Smooth muscle cell (in vitro differentiated cells): ENCODE measurements around the gene ITGAE. TPM values are rescaled to one million over a fixed set of nuclear protein-coding genes. Genes with fewer than 3 reads are reported as not detected.

Experiments
- DNase-seq: peaks from one replicate; lab custom pipeline; 2025; ENCODE audit not compliant: unreplicated experiment; lab: John Stamatoyannopoulos, UW
- H2AFZ ChIP-seq: fragments of 200-600 bp; sonication (generic); 2 replicates; pipeline ENCODE4 v1.6.0; 2016; ENCODE audit warnings: antibody characterized with exemption, low read depth, mild to moderate bottlenecking
- H3F3A ChIP-seq: fragments of 200-600 bp; sonication (generic); 2 replicates; pipeline ENCODE4 v1.6.0; 2017; ENCODE audit warnings: antibody characterized with exemption, low read depth
- H3K27ac ChIP-seq: fragments of 200-600 bp; sonication (generic); 2 replicates; pipeline ENCODE4 v1.5.1; 2016; ENCODE audit warnings: low read depth, mild to moderate bottlenecking
- H3K27me3 ChIP-seq: fragments of 200-600 bp; sonication (generic); 2 replicates; pipeline ENCODE4 v1.6.1; 2016; ENCODE audit warnings: low read depth, mild to moderate bottlenecking
- H3K36me3 ChIP-seq: fragments of 200-600 bp; sonication (generic); 2 replicates; pipeline ENCODE4 v1.5.1; 2016; ENCODE audit warnings: low read depth
- H3K4me1 ChIP-seq: fragments of 200-600 bp; sonication (generic); 2 replicates; pipeline ENCODE4 v1.5.1; 2016; ENCODE audit warnings: low read depth
- H3K4me2 ChIP-seq: fragments of 200-600 bp; sonication (generic); 2 replicates; pipeline ENCODE4 v1.6.0; 2016; ENCODE audit warnings: mild to moderate bottlenecking
- H3K4me3 ChIP-seq: fragments of 200-600 bp; sonication (generic); 2 replicates; pipeline ENCODE4 v1.5.1; 2016; ENCODE audit warnings: mild to moderate bottlenecking
- H3K79me2 ChIP-seq: fragments of 200-600 bp; sonication (generic); 2 replicates; pipeline ENCODE4 v1.6.0; 2016; ENCODE audit warnings: low read depth, mild to moderate bottlenecking
- H3K9ac ChIP-seq: fragments of 200-600 bp; sonication (generic); 2 replicates; pipeline ENCODE4 v1.6.0; 2016; ENCODE audit warnings: low read depth
- H3K9me3 ChIP-seq: fragments of 200-600 bp; sonication (generic); replicated peaks from 2 replicates; pipeline ENCODE4 v1.5.1; 2016; ENCODE audit warnings: low read depth
- H4K20me1 ChIP-seq: fragments of 200-600 bp; sonication (generic); 2 replicates; pipeline ENCODE4 v1.6.0; 2016; ENCODE audit warnings: low read depth
- CTCF ChIP-seq: fragments of 200-600 bp; sonication (generic); IDR thresholded peaks from 2 replicates; pipeline ENCODE4 v1.5.1; 2017; ENCODE audit warnings: borderline replicate concordance, mild to moderate bottlenecking, antibody characterized with exemption; ENCODE audit not compliant: insufficient read depth, poor library complexity, severe bottlenecking
- WGBS: methylation state at CpG from one replicate; pipeline ENCODE4 v1.1.7; 2016; ENCODE audit warnings: low lambda C conversion rate; 5-methylcytosine and 5-hydroxymethylcytosine counted together
- polyA plus RNA-seq: library from polyadenylated mRNA; unstranded; fragments of >200 nt; fragmentation: Nextera tagmentation; extraction: Ambion mirVana; gene quantifications from 2 replicates; pipeline ENCODE4 v1.2.1, GENCODE V29; 2016
- total RNA-seq: library from RNA; depleted of rRNA; stranded (reverse); fragments of >200 nt; gene quantifications from 2 replicates; pipeline ENCODE4 v1.2.3, GENCODE V29; 2014

The ITGAE gene
- total and polyA plus RNA-seq, 2 experiments from 2014 or later: 43.8 to 66.7 TPM

- WGBS: 72% methylated on average over 17 of the region's 19 CpGs
- H2AFZ ChIP-seq: no peak overlapping the region
Measured at GRCh38 chr17:3688027-3688553, 112.9 kb downstream of the ITGAE start.

GRCh38 chr17:3685174-3685573 is 115.8 kb downstream of the ITGAE start:
- H3K4me1 ChIP-seq: no peaks in the 10 kb centered on the region
- no peaks in the 10 kb centered on the region for H3F3A ChIP-seq
- 76% methylated on average over 12 of the region's 13 CpGs for WGBS
- no peaks in the 10 kb centered on the region for H3K9me3 ChIP-seq
- no peaks in the 10 kb centered on the region for H3K79me2 ChIP-seq
- no peaks in the 10 kb centered on the region for H3K27me3 ChIP-seq
- no peak overlapping the region for H3K27ac ChIP-seq
- no peak overlapping the region for H3K9ac ChIP-seq
- H3K36me3 ChIP-seq: no peaks in the 10 kb centered on the region
- H2AFZ ChIP-seq: no peak overlapping the region
- no peak for DNase-seq
- H4K20me1 ChIP-seq: no peaks in the 10 kb centered on the region
- no peak overlapping the region for H3K4me3 ChIP-seq
- TF ChIP-seq CTCF: no peak
- no peak overlapping the region for H3K4me2 ChIP-seq

More at GRCh38 chr17:3688027-3688553, 112.9 kb downstream of the ITGAE start:
- Histone ChIP-seq H3K9me3 (no peaks in the 10 kb centered on the region), H3F3A (no peaks in the 10 kb centered on the region), H3K27me3 (peaks cover 4% of the 10 kb centered on the region), H3K4me1 (no peaks in the 10 kb centered on the region), H3K9ac (no peak overlapping the region), H3K79me2 (no peaks in the 10 kb centered on the region), H3K36me3 (no peaks in the 10 kb centered on the region), H3K27ac (no peak overlapping the region), H4K20me1 (no peaks in the 10 kb centered on the region), H3K4me2 (no peak overlapping the region), H3K4me3 (no peak overlapping the region)
- DNase-seq: no peak
- TF ChIP-seq CTCF: no peak

- Histone ChIP-seq H3K36me3 (no peaks in the 10 kb centered on the region), H3K27me3 (no peaks in the 10 kb centered on the region), H3K9me3 (no peaks in the 10 kb centered on the region), H3K4me2 (no peak overlapping the region), H2AFZ (no peak overlapping the region), H3K4me1 (no peaks in the 10 kb centered on the region), H4K20me1 (no peaks in the 10 kb centered on the region), H3K79me2 (no peaks in the 10 kb centered on the region), H3F3A (no peaks in the 10 kb centered on the region), H3K4me3 (no peak overlapping the region), H3K27ac (no peak overlapping the region), H3K9ac (no peak overlapping the region)
- peak; percentile 89 for TF ChIP-seq CTCF
- no peak for DNase-seq
- WGBS: 40% methylated on average over 10 of the region's 10 CpGs
Measured at GRCh38 chr17:3683054-3683511, 117.9 kb downstream of the ITGAE start.

- H3K27ac ChIP-seq: no peak overlapping the region
- no peaks in the 10 kb centered on the region for H3K4me1 ChIP-seq
- no peak for TF ChIP-seq CTCF
- H3K27me3 ChIP-seq: no peaks in the 10 kb centered on the region
- no peak overlapping the region for H3K9ac ChIP-seq
- no peaks in the 10 kb centered on the region for H3K36me3 ChIP-seq
- no peak for DNase-seq
- H3F3A ChIP-seq: no peaks in the 10 kb centered on the region
- no peak overlapping the region for H3K4me2 ChIP-seq
- no peaks in the 10 kb centered on the region for H4K20me1 ChIP-seq
- H3K9me3 ChIP-seq: no peaks in the 10 kb centered on the region
- no peaks in the 10 kb centered on the region for H3K79me2 ChIP-seq
- H3K4me3 ChIP-seq: no peak overlapping the region
- 95% methylated on average over 12 of the region's 12 CpGs for whole genome bisulfite sequencing
- H2AFZ ChIP-seq: no peak overlapping the region
Measured at GRCh38 chr17:3682033-3682432, 119.0 kb downstream of the ITGAE start.
